Myocyte (in vitro differentiated cells): ENCODE results near the gene MGRN1. TPM values are rescaled to one million over a fixed set of nuclear protein-coding genes. Genes with fewer than 3 reads are reported as not detected.
"Not testable (repeated sequence)": the region's sequence is repeated elsewhere in the genome, so short reads cannot be mapped to it uniquely, and the experiment has no call there.

ENCODE experiments used
- DNase-seq: peaks from one replicate; pipeline ENCODE4 v3.0.0-alpha.2; 2012; ENCODE audit warnings: low read depth
- microRNA-seq: library from miRNA; unstranded; fragments of <30 nt; microRNA quantifications from one replicate; pipeline ENCODE4, GENCODE V29; 2016
- total RNA-seq: library from RNA; depleted of rRNA; stranded (reverse); fragments of >200 nt; gene quantifications from 2 replicates; pipeline ENCODE4 v1.2.3, GENCODE V29; 2014

Gene MGRN1
- total RNA-seq, 1 donor from 2014 or later, result 31.9 TPM

DNA sequence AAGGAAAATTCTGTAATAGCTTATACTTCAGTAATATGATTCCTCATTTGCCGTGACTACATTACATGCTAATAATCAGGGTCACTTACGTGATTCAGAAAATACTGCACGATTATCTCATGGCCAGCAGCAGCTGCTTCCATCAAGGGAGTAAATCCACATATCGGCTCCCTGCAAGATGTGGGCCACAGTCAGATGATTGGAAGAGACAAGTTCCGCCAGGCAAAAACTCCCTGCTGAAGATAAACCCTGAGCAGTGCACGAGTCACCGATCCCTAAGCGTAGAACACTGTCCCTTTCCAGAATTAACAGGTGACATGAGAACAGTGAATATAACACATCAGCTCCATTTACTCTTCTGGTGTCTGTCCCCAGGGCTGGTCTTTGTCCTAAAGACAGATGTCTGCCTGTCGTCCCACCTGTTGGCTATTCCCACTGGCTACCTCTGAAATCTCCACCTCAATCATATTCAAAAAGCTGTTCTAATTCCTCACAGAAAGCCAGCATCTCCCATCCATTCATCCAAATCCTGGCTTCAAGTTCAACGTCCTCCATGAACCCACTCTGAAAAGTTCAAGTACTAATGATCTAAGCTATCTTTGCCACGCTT, 100.1 kb downstream of the MGRN1 start:
- DNase-seq, result peak; percentile 68

DNA sequence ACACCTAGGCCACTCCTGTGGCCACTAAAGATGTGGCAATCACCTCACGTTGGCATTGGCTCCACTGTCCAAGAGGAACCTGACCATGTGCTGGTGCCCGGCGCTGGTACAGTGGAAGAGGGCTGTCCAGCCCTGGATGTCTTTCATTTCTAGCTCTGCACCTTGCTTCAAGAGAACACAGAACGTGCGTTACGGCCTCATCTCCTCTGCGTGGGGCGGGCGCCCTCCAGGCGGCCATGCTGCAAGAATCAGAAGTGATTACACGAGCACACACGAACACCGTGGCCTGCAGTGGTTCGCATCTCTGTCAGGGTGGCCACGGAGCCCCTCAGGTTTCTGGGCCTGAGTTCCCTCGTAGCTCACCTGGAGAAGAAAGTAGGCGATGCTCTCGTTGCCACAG, 102.0 kb downstream of the MGRN1 start:
- no peak for DNase-seq

DNA sequence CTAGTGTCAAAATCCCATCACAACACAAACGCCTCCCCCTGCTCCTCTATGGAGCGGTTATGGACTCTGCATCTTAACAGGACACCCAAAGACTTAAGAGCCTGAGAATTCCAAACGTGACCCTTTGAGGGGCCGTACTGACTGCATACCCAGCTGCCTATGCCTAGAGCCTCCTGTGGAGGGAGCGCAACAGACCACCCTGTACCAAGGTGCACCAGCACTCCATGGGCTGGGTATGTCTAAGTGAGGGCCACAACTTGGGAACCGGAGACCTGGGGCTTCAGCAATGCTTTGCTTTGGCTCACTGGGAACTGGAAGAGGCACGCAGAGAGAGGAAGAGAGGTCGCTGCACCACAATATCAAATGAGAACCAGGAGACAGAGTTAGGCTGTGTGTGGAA, 104.0 kb downstream of the MGRN1 start:
- no peak for DNase-seq

DNA sequence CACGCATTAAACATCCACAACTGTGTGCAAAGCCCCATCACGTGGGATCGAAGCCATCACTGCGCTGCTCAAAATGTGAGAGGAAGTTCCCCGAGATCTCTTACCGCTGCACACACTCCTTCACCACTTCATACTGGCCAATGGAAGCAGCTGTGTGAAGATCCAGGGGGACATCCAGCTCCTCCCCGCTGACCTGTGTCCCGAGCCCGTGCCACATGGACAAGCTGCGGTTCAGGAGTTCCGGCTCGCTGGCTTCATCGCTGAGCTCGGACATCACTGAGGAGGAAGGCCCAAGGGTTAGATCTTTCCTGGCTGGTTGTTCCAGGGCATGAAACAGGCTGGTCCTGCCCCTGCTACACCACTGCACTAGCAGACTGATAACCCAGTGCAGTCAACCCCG, 105.2 kb downstream of the MGRN1 start:
- DNase-seq, result no peak

DNA sequence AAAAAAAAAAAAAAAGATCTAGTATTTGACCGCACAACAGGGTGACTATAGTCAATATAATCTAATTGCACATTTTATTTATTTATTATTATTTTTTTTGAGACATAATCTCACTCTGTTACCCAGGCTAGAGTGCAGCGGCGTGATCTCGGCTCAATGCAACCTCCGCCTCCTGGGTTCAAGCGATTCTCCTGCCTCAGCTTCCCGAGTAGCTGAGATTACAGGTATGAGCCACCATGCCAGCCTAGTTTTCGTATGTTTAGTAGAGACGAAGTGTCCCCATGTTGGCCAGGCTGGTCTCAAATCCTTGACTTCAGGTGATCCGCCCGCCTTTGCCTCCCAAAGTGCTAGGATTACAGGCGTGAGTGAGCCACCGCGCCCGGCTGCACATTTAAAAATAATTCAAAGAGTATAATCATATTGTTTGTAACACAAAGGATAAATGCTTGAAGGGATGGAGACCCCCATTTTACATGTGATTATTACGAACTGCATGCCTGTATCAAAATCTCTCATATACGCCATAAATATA, 108.7 kb downstream of the MGRN1 start:
- no peak for DNase-seq

DNA sequence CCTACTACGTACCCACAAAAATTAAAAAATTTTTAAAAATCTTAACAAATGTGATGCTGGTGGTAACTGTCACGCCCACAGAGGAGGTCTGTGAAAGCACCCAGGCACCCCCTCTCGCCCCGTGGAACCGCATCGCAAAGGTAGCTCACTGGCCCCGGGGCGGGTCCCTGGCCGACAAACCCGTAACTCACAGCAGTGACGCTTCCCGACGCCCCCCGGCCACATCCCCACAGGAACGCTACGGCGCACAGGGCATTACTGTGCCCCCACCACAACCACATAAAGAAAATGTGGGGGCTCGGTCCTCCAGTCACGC, 109.1 kb downstream of the MGRN1 start:
- no peak for DNase-seq

DNA sequence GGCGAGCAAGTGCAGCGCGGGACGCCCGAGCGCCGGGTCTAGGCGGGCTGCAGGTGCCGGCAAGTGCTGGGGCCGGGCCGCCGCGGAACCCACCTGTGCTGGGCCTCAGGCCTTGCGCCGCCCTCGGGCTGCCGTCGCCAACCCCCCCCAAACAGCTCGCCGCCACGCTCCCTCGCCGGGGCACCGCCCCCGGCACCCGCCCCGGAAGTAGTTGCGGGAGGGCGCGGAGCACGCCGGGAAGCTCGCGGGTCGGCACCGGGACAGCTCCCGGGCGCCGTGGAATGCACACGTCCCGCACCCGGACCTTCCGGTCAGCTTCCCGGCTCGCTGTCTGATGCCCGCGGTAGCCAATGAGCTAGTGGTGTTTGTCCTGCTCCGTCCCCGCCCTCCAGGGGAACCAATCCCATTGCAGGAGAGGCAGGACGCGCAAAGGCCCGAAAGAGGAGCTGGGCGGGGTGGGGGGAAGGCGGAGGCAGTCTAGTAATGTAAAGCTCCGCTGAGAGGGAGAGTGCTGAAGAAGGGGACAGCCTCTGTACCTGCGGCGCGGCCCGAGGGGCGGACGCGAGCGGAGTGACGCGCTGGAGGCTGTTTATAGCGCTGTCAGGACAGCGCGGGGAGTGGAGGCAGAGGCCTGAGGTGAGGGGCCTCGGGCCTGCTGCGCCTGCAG, 109.6 kb downstream of the MGRN1 start, which contains the start of the genes ANKS3 and DNAAF8:
TSS of gene ANKS3 (minus strand) at position 209 of the 667 bp plus-strand sequence. CDS start 4,122 bp downstream, outside the sequence.
TSS of gene DNAAF8 (plus strand) at position 475 of the 667 bp plus-strand sequence. CDS start 1,978 bp downstream, outside the sequence.
- peak; percentile 98 for DNase-seq

DNA sequence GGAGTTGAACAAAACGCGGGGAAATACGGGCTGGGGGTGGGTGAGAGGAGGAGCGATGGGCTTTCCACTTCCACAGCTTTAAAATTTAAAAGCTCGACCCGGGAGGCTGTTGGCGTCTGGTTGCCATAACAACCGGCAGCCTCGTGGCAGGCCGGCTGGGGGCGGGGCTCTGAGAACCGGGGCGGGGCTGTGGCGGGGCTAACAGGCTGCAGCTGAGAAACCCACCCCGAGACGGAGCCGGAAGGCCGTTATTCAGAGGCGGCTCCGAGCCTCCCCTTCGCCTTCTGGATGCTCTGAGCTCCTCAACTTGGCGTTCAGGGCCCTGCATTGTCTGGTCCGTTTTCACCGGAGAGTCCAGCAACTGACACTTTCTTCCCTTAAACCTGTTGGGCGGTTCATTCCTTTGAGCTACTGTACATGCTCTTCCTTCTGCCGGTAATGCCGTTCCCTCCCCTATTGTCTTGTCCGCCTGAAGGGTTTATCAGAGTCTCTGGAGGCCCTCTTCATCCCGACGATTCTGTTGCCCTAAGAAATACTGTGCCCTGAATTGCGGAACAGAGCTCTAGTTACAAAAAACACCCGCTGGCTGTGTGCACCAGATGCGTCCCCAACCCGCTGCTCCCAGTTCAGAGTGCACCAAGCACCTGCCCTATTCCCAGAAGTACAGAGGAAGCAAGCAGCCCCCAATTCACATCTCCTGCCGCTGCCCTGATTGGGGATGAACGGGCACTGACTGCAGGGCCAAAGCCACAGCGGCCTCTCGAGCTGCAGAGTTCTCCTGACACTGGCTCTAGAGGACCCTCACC, 110.3 kb downstream of the MGRN1 start:
- DNase-seq, result peak; percentile 80

DNA sequence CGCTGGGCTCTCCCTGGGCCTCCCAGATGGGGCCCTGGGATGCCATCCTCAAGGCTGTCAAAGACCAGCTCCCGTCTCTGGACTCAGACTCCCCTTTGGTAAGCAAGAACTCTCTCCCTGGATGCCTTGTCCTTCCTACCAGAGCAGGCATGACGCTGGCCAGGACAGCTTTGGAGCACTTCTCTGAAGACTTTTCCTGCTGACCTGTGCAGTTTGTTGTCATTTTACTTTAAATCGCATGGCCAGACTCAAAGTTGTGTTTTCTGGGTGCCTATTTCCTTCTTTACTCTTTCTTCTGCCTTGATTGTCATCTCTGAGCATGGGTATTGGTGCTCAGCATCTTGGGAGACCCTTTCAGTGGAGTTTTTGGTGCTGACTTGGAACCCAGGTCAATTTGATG, 111.9 kb downstream of the MGRN1 start:
- DNase-seq, result no peak

DNA sequence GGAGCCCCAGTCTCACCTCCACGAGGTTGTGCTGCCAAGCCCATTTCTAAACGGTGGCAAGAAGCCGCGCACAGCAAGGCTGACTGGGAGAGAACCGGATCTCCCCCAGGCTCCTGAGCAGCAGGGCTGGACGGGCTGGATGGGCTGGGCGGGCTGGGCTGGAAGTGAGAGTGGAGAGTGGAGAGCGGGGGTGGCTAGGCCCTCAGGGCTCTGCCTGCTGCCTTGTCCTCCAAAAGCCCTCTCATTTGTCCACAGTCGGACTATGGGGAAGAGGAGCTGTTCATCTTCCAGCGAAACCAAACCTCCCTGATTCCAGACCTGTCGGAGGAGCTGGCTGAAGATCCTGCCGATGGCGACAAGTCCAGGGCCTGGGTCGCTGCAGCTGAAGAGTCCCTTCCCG, 112.9 kb downstream of the MGRN1 start:
- DNase-seq, result no peak

DNA sequence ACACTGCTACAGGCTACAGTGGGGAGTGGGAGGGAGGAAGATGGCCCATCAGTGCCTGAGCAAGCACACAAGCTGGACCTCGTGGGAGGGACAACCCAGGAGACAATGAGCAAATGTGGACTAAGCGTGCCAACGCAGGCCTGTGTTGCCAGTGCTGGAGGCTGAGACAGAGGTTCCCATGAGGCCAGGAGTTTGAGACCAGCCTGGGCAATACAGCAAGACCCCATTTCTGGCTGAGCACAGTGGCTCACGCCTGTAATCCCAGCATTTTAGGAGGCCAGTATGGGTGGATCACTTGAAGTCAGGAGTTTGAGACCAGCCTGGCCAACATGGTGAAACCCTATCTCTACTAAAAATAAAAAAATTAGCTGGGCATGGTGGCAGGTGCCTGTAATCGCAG, 113.7 kb downstream of the MGRN1 start:
- not testable (repeated sequence) for DNase-seq

Small RNA genes within 50 kb of the gene (microRNA-seq; reads per million reads assigned to microRNA genes)
- gene MIR6769A, result not detected

Other genes starting within 250 kb of the MGRN1 start
- 122 and 370 TPM in 2 replicates for gene CORO7, start 208.2 kb upstream of the MGRN1 start, total RNA-seq
- 67.6 and 72.7 TPM in 2 replicates for gene DNAJA3, start 199.0 kb upstream of the MGRN1 start, total RNA-seq
- 22.6 and 35.8 TPM in 2 replicates for gene NMRAL1, start 150.2 kb upstream of the MGRN1 start, total RNA-seq
- 35.4 and 37.5 TPM in 2 replicates for gene HMOX2, start 148.4 kb upstream of the MGRN1 start, total RNA-seq
- gene CDIP1, start 86.1 kb upstream of the MGRN1 start, total RNA-seq, result 30.6 and 38.4 TPM in 2 replicates
- gene C16orf96, start 68.5 kb upstream of the MGRN1 start, total RNA-seq, result 0.11 and 0.16 TPM in 2 replicates
- gene UBALD1, start 9.9 kb upstream of the MGRN1 start, total RNA-seq, result 10.0 and 12.8 TPM in 2 replicates
- 81.4 and 102 TPM in 2 replicates for gene NUDT16L1, start 68.7 kb downstream of the MGRN1 start, total RNA-seq
- 16.8 and 18.0 TPM in 2 replicates for gene ANKS3, start 109.4 kb downstream of the MGRN1 start, total RNA-seq
- gene DNAAF8, start 109.7 kb downstream of the MGRN1 start, total RNA-seq, result 0.91 and 1.1 TPM in 2 replicates
- 10.9 and 16.1 TPM in 2 replicates for gene ZNF500, start 142.3 kb downstream of the MGRN1 start, total RNA-seq
- not detected in 2 replicates for gene SEPTIN12, start 163.5 kb downstream of the MGRN1 start, total RNA-seq
- not detected in 2 replicates for gene SMIM22, start 170.5 kb downstream of the MGRN1 start, total RNA-seq
- 21.1 and 46.6 TPM in 2 replicates for gene ROGDI, start 177.8 kb downstream of the MGRN1 start, total RNA-seq
- gene GLYR1, start 222.5 kb downstream of the MGRN1 start, total RNA-seq, result 39.7 and 56.3 TPM in 2 replicates
- gene UBN1, start 222.7 kb downstream of the MGRN1 start, total RNA-seq, result 35.4 and 52.2 TPM in 2 replicates